MG63 (cell line): ENCODE measurements around the gene ZNF414. TPM values are rescaled to one million over a fixed set of nuclear protein-coding genes. Genes with fewer than 3 reads are reported as not detected.
"Not testable (repeated sequence)": the region's sequence is repeated elsewhere in the genome, so short reads cannot be mapped to it uniquely, and the experiment has no call there.

Experiments
- DNase-seq: peaks from one replicate; pipeline ENCODE4 v3.0.0-alpha.2; 2020
- H3K27me3 ChIP-seq: fragments of 250-450 bp; sonication (Bioruptor Pico); 2 replicates; pipeline ENCODE4 v1.5.1; 2020; ENCODE audit warnings: mild to moderate bottlenecking, moderate library complexity
- H3K36me3 ChIP-seq: fragments of 250-450 bp; sonication (Bioruptor Pico); 2 replicates; pipeline ENCODE4 v1.5.1; 2020; ENCODE audit warnings: mild to moderate bottlenecking, moderate library complexity
- H3K4me3 ChIP-seq: fragments of 250-450 bp; sonication (Bioruptor Pico); 2 replicates; pipeline ENCODE4 v1.5.1; 2020; ENCODE audit warnings: mild to moderate bottlenecking, moderate library complexity
- H3K9me3 ChIP-seq: fragments of 250-450 bp; sonication (Bioruptor Pico); 2 replicates; pipeline ENCODE4 v1.5.1; 2020; ENCODE audit warnings: mild to moderate bottlenecking, moderate library complexity
- total RNA-seq: library from RNA; depleted of rRNA; stranded (reverse); fragments of >200 nt; shearing (Covaris generic); gene quantifications from 2 replicates; pipeline ENCODE4 v1.2.3, GENCODE V29; 2014; ENCODE audit warnings: low replicate concordance

ZNF414 gene
- total RNA-seq, 1 experiment from 2014 or later = 2.0 TPM

DNA sequence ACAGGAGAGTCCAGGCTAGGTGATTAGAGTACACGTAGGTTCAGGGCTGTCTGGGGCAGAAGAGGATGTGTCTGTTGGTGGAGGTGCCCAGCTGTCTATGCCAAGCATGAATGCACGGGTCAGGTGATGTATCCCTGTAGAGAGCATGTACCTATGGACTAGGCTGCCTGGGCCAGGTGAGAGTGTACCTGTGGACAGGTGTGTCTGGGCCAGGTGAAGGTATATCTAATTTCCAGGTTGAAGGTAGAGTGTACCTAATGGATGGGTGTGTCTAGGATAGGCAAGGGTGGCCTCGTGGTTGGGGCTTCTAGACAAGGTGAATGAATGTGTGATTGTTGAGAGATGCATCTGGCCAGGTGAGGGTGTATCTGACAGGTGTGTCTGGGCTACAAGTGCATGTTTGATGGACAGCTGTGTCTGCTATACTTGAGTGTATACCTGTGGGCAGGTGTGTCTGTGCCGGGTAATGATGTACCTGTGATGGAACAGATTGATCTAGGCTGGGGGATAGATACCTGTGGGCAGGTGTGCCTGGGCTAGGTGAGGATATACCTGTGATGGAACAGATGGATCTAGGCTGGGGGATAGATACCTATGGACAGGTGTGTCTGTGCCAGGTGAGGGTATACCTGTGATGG, 15.5 kb upstream of the ZNF414 start:
- H3K27me3 ChIP-seq = peaks cover 48% of the 10 kb centered on the region
- DNase-seq = no peak
- no peaks in the 10 kb centered on the region for H3K36me3 ChIP-seq
- H3K4me3 ChIP-seq = no peak overlapping the region
- no peaks in the 10 kb centered on the region for H3K9me3 ChIP-seq

- H3K9me3 ChIP-seq = no peaks in the 10 kb centered on the region
- H3K4me3 ChIP-seq = no peak overlapping the region
- DNase-seq = no peak
- no peaks in the 10 kb centered on the region for H3K36me3 ChIP-seq
- peaks cover 38% of the 10 kb centered on the region for H3K27me3 ChIP-seq
Measured at GRCh38 chr19:8528500-8528899, 14.5 kb upstream of the ZNF414 start.

DNA sequence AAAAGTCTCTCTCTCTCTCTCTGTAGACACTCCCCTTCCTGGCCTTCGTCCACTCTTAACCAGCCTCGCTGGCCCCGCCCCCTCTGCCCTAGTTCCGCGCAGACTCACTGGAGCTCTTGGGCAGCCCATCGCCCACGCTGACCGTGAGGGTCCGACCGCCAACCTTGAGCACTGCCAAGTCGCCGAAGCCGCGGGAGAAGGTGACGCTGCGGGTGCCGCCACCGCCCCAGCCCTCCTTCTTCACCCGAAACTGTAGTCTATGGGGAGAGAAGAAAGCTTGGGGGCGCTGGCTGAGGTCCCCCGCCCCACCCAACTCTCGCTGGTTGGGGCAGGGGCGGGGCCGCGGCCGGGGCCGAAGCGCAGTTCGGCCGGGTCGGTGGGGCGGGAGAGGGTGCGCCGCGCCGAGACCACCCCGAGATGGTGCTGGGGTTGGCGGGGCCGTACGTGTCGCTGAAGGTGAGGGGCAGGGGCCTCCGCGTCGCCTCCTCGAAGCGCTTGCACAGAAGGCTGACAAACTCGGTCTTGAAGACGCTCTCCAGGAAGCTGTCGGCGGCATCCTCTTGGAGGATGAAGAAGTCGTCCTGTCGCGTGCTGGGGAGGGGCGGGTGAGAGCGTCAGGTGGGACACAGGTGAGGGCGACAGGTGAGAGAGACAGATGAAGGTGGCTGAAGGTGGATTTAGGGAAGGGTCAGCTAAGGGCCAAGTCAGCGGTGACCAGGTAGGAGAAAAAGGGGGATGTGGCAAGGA, 12.6 kb upstream of the ZNF414 start:
- Histone ChIP-seq H3K4me3 (peak overlapping the region; percentile 66), H3K9me3 (no peaks in the 10 kb centered on the region), H3K36me3 (no peaks in the 10 kb centered on the region), H3K27me3 (peaks cover 21% of the 10 kb centered on the region)
- peak; percentile 94 for DNase-seq

DNA sequence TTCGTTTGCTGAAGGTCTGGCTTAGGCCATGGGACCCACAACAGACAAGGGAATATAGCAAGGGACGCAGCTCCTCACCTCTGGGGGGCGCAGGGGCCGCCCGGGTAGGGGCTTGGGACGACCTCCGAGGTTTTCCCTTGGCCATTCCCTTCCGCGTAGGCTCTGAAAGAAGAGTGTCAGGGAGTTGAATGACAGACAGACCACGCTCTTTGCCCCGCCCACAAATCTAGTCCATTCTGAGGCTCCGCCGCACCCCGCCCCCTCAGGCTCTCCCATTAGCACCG, 11.4 kb upstream of the ZNF414 start:
- Histone ChIP-seq H3K9me3 (no peaks in the 10 kb centered on the region), H3K4me3 (peak overlapping the region; percentile 46), H3K27me3 (peaks cover 9% of the 10 kb centered on the region), H3K36me3 (no peaks in the 10 kb centered on the region)
- DNase-seq = no peak

- Histone ChIP-seq H3K27me3 (no peaks in the 10 kb centered on the region; the same call in 1 of the 2 replicates), H3K36me3 (no peaks in the 10 kb centered on the region), H3K9me3 (no peaks in the 10 kb centered on the region), H3K4me3 (no peak overlapping the region)
- DNase-seq = no peak
Measured at GRCh38 chr19:8519388-8519787, 5.4 kb upstream of the ZNF414 start.

DNA sequence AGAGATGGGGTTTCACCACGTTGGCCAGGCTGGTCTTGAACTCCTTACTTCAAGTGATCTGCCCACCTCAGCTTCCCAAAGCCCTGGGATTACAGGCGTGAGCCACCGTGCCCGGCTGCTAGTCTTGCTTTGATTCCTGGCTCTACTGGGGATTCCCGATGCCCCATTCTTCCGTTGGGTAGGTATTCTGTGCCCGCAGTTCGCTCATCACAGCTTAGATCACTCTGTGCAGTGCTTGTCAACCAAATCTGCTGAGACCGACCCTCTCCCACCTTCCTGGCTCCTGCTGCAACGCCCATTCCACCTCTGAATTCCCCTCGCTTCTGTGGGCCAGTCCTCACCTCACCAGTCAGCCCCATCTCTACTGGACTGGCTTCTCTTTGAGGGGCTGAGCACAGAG, 4.6 kb upstream of the ZNF414 start:
- no peak overlapping the region for H3K4me3 ChIP-seq
- H3K36me3 ChIP-seq = no peaks in the 10 kb centered on the region
- DNase-seq = no peak
- no peaks in the 10 kb centered on the region for H3K9me3 ChIP-seq
- H3K27me3 ChIP-seq = no peaks in the 10 kb centered on the region; the same call in 1 of the 2 replicates

- H3K27me3 ChIP-seq = no peaks in the 10 kb centered on the region; the same call in 1 of the 2 replicates
- H3K9me3 ChIP-seq = no peaks in the 10 kb centered on the region
- H3K36me3 ChIP-seq = peaks cover under 1% of the 10 kb centered on the region; the same call in 1 of the 2 replicates
- no peak overlapping the region for H3K4me3 ChIP-seq
- no peak for DNase-seq
Measured at GRCh38 chr19:8517551-8518442, 3.8 kb upstream of the ZNF414 start.

DNA sequence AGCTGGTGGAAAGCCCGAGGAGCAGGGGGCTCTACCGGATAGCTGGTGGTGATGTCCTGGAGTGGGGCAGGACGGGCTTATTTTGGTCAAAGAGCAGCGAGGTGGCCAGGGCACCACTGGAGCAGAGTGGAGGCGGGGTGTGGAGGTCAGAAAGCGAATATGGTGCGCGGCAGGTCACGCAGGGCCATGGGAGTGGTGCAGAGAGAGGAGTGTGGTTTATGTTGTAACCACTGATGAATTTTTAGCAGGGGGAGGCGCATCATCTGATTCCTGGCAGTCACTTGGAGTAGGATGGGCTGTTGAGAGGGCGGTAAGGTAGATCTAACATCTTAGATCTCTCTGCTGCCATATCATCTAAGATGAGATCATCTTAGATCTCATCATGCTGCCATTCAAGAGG, 1.4 kb upstream of the ZNF414 start:
- no peak for DNase-seq

GRCh38 chr19:8514505-8515009, 590 bp upstream of the ZNF414 start:
- not testable (repeated sequence) for DNase-seq, H3K9me3 ChIP-seq, H3K27me3 ChIP-seq
- H3K4me3 ChIP-seq = peak overlapping the region; percentile 68
- peaks cover 16% of the 10 kb centered on the region for H3K36me3 ChIP-seq

More for the DNA sequence above, 1.4 kb upstream of the ZNF414 start:
- Histone ChIP-seq H3K36me3 (peaks cover 16% of the 10 kb centered on the region), H3K4me3 (no peak overlapping the region), H3K27me3 (no peaks in the 10 kb centered on the region; the same call in 1 of the 2 replicates), H3K9me3 (no peaks in the 10 kb centered on the region)

GRCh38 chr19:8513036-8513686, 806 bp downstream of the ZNF414 start:
- peaks cover 16% of the 10 kb centered on the region for H3K36me3 ChIP-seq
- H3K4me3 ChIP-seq = peak overlapping the region; percentile 68
- no peaks in the 10 kb centered on the region for H3K9me3 ChIP-seq
- H3K27me3 ChIP-seq = no peaks in the 10 kb centered on the region; the same call in 1 of the 2 replicates
- DNase-seq = no peak

DNA sequence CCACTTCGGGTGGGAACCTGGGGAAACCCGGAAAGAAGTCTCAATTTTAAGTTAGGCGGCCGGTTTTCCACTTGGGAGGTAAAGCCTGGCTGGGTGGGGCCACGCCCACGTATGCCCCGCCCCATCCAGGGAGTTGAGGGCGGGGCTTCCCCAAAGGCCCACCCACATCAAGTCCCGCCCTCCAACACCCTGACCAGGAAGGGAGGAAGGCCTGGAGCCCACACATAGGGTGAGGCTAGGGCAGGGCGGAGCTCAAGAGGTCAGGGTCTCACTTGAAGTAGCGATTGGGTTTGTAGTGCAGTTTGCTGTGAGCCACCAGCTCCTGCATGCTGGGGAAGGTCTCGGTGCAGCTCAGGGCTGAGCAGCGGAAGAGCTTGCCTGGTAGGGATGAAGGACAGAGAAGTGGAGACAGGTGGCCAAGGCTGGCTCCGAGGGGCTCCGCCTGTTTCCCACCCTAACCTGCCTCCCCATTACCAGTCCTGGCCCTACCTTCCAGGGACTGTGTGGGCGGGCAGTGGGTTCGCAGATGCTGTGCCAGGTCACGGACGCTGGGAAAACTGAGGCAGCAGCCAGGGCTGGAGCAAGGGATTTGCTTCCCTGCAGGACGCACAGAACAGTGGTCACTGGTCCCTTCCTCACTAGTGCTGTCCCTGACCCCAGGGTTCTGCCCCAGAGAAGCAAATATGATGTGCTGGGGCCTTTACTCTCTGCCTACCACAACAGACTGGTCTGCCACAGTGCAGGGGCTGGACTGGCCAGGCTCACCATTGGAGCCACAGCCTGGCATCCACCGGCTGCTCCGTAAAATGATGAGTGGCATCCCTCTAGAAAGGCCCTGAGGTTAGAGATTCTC, 1.6 kb downstream of the ZNF414 start:
- Histone ChIP-seq H3K36me3 (peaks cover 16% of the 10 kb centered on the region), H3K4me3 (peak overlapping the region; percentile 68; the same call in 1 of the 2 replicates), H3K27me3 (no peaks in the 10 kb centered on the region), H3K9me3 (no peaks in the 10 kb centered on the region)
- DNase-seq = peak; percentile 44

GRCh38 chr19:8511573-8512101, 2.3 kb downstream of the ZNF414 start:
- DNase-seq = no peak
- Histone ChIP-seq H3K27me3 (no peaks in the 10 kb centered on the region), H3K36me3 (peaks cover 16% of the 10 kb centered on the region), H3K4me3 (no peak overlapping the region), H3K9me3 (no peaks in the 10 kb centered on the region)

DNA sequence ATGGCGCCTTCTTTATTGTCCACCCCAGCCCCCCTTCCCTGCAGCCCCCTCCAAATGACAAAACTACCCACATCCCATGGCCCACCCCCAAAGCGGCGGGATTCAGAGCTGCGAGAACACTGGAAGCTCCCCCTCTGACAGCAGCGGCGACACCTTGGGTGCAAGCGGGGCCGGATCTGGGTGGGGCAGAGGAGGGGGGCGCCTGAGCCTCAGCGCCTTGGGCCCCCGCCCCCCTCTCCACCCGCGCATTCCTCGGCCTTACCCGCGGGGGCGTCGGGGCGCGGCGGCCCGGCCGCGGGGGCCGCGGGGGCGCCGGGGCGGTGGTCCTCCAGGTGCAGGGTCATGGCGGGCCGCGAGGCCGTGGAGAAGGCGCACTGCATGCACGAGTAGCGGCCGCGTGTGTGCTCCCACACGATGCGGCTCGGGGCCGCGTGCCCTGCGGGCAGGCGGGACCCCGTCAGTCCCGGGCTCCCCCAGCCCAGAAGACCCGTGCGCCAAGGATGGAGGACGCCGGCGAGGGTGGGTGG, 3.3 kb downstream of the ZNF414 start:
- Histone ChIP-seq H3K36me3 (peaks cover 16% of the 10 kb centered on the region), H3K9me3 (no peaks in the 10 kb centered on the region), H3K27me3 (no peaks in the 10 kb centered on the region), H3K4me3 (no peak overlapping the region)
- no peak for DNase-seq

DNA sequence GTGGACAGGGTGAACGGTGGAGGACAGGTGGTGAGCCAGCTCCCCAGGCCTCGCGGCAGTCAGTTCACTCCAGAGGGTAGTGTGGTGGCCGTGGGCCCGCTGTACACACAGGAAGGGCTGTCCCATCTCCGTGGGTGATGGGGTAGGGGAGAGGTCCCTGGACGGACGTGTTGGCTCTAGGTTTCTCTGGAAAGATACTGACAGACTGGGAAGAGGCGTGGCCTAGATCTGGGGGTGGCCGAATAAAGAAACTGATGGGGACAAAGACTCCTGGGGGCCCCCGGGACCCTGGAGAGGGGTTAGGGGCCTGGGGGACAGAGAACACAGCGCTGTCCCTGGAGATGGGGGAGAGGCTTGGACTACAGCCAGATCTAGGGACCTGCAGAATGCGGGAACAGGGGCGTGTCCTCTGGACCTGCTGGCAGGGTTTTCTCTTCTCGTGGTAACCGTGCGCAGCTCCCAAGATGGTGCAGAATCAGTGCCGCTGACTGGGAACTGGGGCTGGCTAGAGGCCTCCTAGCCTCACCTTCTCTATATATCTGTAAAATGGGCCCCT, 7.5 kb downstream of the ZNF414 start:
- no peak for DNase-seq
- Histone ChIP-seq H3K27me3 (no peaks in the 10 kb centered on the region), H3K4me3 (peak overlapping the region; percentile 58), H3K9me3 (no peaks in the 10 kb centered on the region), H3K36me3 (peaks cover 5% of the 10 kb centered on the region)
